ENCODE results near the gene ONECUT1. TPM values are rescaled to one million over a fixed set of nuclear protein-coding genes. Genes with fewer than 3 reads are reported as not detected.

ONECUT1 gene
- total RNA-seq, 1 experiment from 2014 or later: 1.3 TPM

DNA sequence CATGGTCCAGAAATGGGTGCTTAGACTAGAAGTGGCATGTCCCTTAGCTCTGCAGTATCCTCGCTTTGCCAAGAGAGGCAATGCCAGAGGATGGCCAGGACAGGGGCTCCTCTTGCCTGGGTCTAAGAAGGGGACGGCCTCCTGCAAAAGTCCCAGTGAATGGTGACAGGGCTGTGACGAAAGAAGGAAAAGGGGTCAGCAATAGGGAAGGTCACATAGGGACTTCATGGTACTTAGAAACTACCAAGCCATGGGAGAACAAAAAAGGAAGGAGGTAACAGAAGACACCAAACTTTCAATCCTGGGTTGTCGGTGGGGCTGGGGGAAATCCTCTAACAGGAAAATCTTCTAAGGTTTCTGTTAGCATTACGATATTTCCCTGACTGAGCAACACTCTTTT lies 74.7 kb downstream of the ONECUT1 start:
- CTCF ChIA-PET: no interaction called here

DNA sequence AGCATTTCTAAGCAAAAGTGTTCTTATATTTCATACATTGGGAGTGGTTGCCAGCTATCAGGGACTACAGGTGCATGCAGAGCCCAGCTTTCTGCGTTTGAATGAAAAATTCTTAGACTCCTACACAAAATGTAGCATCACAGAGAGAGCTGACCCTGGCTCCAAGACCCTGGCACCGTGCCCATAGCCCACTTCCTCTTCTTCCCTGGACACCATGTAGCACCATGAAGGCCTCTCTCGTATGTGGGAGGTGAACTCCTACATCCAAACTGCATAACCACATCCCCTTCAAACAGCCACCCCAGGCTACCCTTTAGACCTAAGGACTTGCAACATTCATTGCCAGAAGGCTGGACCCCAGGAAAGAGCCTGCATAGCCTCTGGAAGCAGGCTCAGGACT lies 75.2 kb downstream of the ONECUT1 start:
- H3K79me2 ChIP-seq (ENCODE audit: insufficient read depth, low read length): no peaks in the 10 kb centered on the region
- DNase-seq (ENCODE audit: low read depth, low spot score) (no peak), ATAC-seq (no peak)
- H3K27me3 ChIP-seq (ENCODE audit: insufficient read depth, low read length): no peaks in the 10 kb centered on the region
- no peaks in the 10 kb centered on the region for H3K9me2 ChIP-seq (ENCODE audit: insufficient read depth)
- H3K4me2 ChIP-seq (ENCODE audit: low read length): no peak overlapping the region
- no peak overlapping the region for H3K9ac ChIP-seq (ENCODE audit: low read length)
- no peaks in the 10 kb centered on the region for H3K4me1 ChIP-seq (ENCODE audit: control insufficient read depth in 1 of 2, insufficient read depth in 2 of 2, low read length in 2 of 2)
- H4K20me1 ChIP-seq (ENCODE audit: insufficient read depth): no peaks in the 10 kb centered on the region
- RAD21 ChIA-PET (ENCODE audit: low non-redundant PET in 1 of 2, low total read pairs in 2 of 2, uncharacterized antibody in 2 of 2, unreplicated experiment in 2 of 2): no interaction called here
- no peak overlapping the region for H3K4me3 ChIP-seq (replicated peaks in 1 of 2; ENCODE audit: low read depth in 1 of 2, low read length in 2 of 2)
- no peak overlapping the region for H2AFZ ChIP-seq (ENCODE audit: low read depth, low read length, poor library complexity, severe bottlenecking)
- H3K27ac ChIP-seq (ENCODE audit: low read depth, low read length): no peak overlapping the region
- H3K36me3 ChIP-seq (ENCODE audit: control insufficient read depth in 1 of 2, insufficient read depth in 2 of 2, low read length in 2 of 2): no peaks in the 10 kb centered on the region
- intact Hi-C loops (cut with micrococcal nuclease): no loop called here
- CTCF ChIA-PET: no interaction called here
- no TSS peak for BruUV-seq (replicated peaks)
- no peaks in the 10 kb centered on the region for H3K9me3 ChIP-seq (ENCODE audit: control insufficient read depth in 1 of 2, insufficient read depth in 1 of 2, low read depth in 1 of 2, low read length in 2 of 2)
- POLR2A ChIA-PET: no interaction called here
- TF ChIP-seq, protein P1, sequence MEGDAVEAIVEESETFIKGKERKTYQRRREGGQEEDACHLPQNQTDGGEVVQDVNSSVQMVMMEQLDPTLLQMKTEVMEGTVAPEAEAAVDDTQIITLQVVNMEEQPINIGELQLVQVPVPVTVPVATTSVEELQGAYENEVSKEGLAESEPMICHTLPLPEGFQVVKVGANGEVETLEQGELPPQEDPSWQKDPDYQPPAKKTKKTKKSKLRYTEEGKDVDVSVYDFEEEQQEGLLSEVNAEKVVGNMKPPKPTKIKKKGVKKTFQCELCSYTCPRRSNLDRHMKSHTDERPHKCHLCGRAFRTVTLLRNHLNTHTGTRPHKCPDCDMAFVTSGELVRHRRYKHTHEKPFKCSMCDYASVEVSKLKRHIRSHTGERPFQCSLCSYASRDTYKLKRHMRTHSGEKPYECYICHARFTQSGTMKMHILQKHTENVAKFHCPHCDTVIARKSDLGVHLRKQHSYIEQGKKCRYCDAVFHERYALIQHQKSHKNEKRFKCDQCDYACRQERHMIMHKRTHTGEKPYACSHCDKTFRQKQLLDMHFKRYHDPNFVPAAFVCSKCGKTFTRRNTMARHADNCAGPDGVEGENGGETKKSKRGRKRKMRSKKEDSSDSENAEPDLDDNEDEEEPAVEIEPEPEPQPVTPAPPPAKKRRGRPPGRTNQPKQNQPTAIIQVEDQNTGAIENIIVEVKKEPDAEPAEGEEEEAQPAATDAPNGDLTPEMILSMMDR (IDR thresholded peaks at IDR 0.05 in 2 of 3, conservative IDR thresholded peaks at IDR 0.05 in 1 of 3; ENCODE audit: borderline replicate concordance in 1 of 3, insufficient read depth in 1 of 3, low read depth in 2 of 3, low read length in 2 of 3): no peak
- TF ChIP-seq, protein P2, sequence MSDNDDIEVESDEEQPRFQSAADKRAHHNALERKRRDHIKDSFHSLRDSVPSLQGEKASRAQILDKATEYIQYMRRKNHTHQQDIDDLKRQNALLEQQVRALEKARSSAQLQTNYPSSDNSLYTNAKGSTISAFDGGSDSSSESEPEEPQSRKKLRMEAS (IDR thresholded peaks at IDR 0.05): no peak
- TF ChIP-seq SP1 (IDR thresholded peaks at IDR 0.05; ENCODE audit: low read depth) (no peak), CBX3 (IDR thresholded peaks at IDR 0.05; ENCODE audit: low read depth) (no peak), JUND (IDR thresholded peaks at IDR 0.05) (no peak), ZNF274 (IDR thresholded peaks at IDR 0.05; ENCODE audit: low read depth, low read length) (no peak), EZH2 (IDR thresholded peaks at IDR 0.05) (no peak), POLR2A (IDR thresholded peaks at IDR 0.05; ENCODE audit: borderline replicate concordance, extremely low read depth, insufficient read depth, insufficient read length) (no peak), EGR1 (IDR thresholded peaks at IDR 0.05; ENCODE audit: low read depth) (no peak), FOSL1 (IDR thresholded peaks at IDR 0.05; ENCODE audit: low read depth) (no peak), ELF1 (IDR thresholded peaks at IDR 0.05; ENCODE audit: borderline replicate concordance, low read depth) (no peak), CEBPB (IDR thresholded peaks at IDR 0.05; ENCODE audit: low read depth) (no peak), ZFX (IDR thresholded peaks at IDR 0.05) (no peak), RAD21 (IDR thresholded peaks at IDR 0.05; ENCODE audit: low read depth) (no peak), POLR2AphosphoS5 (IDR thresholded peaks at IDR 0.05; ENCODE audit: low read depth, low read length) (no peak)
- TF ChIP-seq, protein P3, sequence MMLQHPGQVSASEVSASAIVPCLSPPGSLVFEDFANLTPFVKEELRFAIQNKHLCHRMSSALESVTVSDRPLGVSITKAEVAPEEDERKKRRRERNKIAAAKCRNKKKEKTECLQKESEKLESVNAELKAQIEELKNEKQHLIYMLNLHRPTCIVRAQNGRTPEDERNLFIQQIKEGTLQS (IDR thresholded peaks at IDR 0.05): no peak
- TF ChIP-seq, protein P4, sequence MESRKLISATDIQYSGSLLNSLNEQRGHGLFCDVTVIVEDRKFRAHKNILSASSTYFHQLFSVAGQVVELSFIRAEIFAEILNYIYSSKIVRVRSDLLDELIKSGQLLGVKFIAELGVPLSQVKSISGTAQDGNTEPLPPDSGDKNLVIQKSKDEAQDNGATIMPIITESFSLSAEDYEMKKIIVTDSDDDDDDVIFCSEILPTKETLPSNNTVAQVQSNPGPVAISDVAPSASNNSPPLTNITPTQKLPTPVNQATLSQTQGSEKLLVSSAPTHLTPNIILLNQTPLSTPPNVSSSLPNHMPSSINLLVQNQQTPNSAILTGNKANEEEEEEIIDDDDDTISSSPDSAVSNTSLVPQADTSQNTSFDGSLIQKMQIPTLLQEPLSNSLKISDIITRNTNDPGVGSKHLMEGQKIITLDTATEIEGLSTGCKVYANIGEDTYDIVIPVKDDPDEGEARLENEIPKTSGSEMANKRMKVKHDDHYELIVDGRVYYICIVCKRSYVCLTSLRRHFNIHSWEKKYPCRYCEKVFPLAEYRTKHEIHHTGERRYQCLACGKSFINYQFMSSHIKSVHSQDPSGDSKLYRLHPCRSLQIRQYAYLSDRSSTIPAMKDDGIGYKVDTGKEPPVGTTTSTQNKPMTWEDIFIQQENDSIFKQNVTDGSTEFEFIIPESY (IDR thresholded peaks at IDR 0.05; ENCODE audit: extremely low read depth, insufficient replicate concordance, low read length): no peak

More for the DNA sequence above, 74.7 kb downstream of the ONECUT1 start:
- ChIA-PET RAD21 (ENCODE audit: low non-redundant PET in 1 of 2, low total read pairs in 2 of 2, uncharacterized antibody in 2 of 2, unreplicated experiment in 2 of 2) (no interaction called here), POLR2A (no interaction called here)
- Histone ChIP-seq H3K9me2 (ENCODE audit: insufficient read depth) (no peaks in the 10 kb centered on the region), H3K9ac (ENCODE audit: low read length) (no peak overlapping the region), H3K4me1 (ENCODE audit: control insufficient read depth in 1 of 2, insufficient read depth in 2 of 2, low read length in 2 of 2) (no peaks in the 10 kb centered on the region), H3K27ac (ENCODE audit: low read depth, low read length) (no peak overlapping the region), H3K4me3 (replicated peaks in 1 of 2; ENCODE audit: low read depth in 1 of 2, low read length in 2 of 2) (no peak overlapping the region), H3K9me3 (ENCODE audit: control insufficient read depth in 1 of 2, insufficient read depth in 1 of 2, low read depth in 1 of 2, low read length in 2 of 2) (no peaks in the 10 kb centered on the region), H3K79me2 (ENCODE audit: insufficient read depth, low read length) (no peaks in the 10 kb centered on the region), H3K27me3 (ENCODE audit: insufficient read depth, low read length) (no peaks in the 10 kb centered on the region), H3K36me3 (ENCODE audit: control insufficient read depth in 1 of 2, insufficient read depth in 2 of 2, low read length in 2 of 2) (no peaks in the 10 kb centered on the region), H3K4me2 (ENCODE audit: low read length) (no peak overlapping the region), H2AFZ (ENCODE audit: low read depth, low read length, poor library complexity, severe bottlenecking) (no peak overlapping the region), H4K20me1 (ENCODE audit: insufficient read depth) (no peaks in the 10 kb centered on the region)
- no peak for TF ChIP-seq EZH2phosphoT487 (IDR thresholded peaks at IDR 0.05; ENCODE audit: borderline replicate concordance)
- TF ChIP-seq POLR2A (IDR thresholded peaks at IDR 0.05; ENCODE audit: borderline replicate concordance, extremely low read depth, insufficient read depth, insufficient read length): no peak
- TF ChIP-seq JUND (IDR thresholded peaks at IDR 0.05): no peak
- no peak for TF ChIP-seq FOSL1 (IDR thresholded peaks at IDR 0.05; ENCODE audit: low read depth)
- no peak for TF ChIP-seq EZH2 (IDR thresholded peaks at IDR 0.05)
- no peak for TF ChIP-seq POLR2AphosphoS5 (IDR thresholded peaks at IDR 0.05; ENCODE audit: low read depth, low read length)
- TF ChIP-seq YY1 (IDR thresholded peaks at IDR 0.05; ENCODE audit: extremely low read depth, insufficient replicate concordance, low read depth, low read length): no peak
- no peak for TF ChIP-seq ELF1 (IDR thresholded peaks at IDR 0.05; ENCODE audit: borderline replicate concordance, low read depth)
- intact Hi-C loops (cut with micrococcal nuclease): no loop called here
- ATAC-seq (no peak), DNase-seq (ENCODE audit: low read depth, low spot score) (no peak)
- BruUV-seq (replicated peaks): no TSS peak

All from HCT116 (cell line).